ENCODE results near the gene TBC1D4.

The TBC1D4 gene

GRCh38 chr13:75415171-75415570 lies 66.8 kb downstream of the TBC1D4 start:
- H2BK5ac ChIP-seq (ENCODE audit: low read depth, low read length, poor library complexity) = no peak overlapping the region
- no peak overlapping the region for H4K12ac ChIP-seq (ENCODE audit: low read depth, low read length)
- no peaks in the 10 kb centered on the region for H3K79me1 ChIP-seq (ENCODE audit: low read length)
- H3K4me1 ChIP-seq (ENCODE audit: control insufficient read depth in 1 of 2, insufficient read depth in 2 of 2, low read length in 2 of 2) = no peaks in the 10 kb centered on the region
- no CpG with 5 or more reads among the region's 2 CpGs for WGBS (ENCODE audit: extremely low coverage, insufficient coverage, insufficient read length)
- H3K9ac ChIP-seq (ENCODE audit: low read length) = no peak overlapping the region
- no peak overlapping the region for H4K8ac ChIP-seq (ENCODE audit: low read depth, low read length)
- H3K27ac ChIP-seq (ENCODE audit: low read depth, low read length) = no peak overlapping the region
- no peak overlapping the region for H3K14ac ChIP-seq (ENCODE audit: low read length)
- H3K23ac ChIP-seq (ENCODE audit: low read length) = no peak overlapping the region
- no peak overlapping the region for H2AFZ ChIP-seq (ENCODE audit: insufficient read depth, low read length, poor library complexity)
- no peak overlapping the region for H3K4me3 ChIP-seq (ENCODE audit: low read depth, low read length)
- H3K18ac ChIP-seq (ENCODE audit: low read length) = no peak overlapping the region
- H3K4me2 ChIP-seq (ENCODE audit: low read length) = no peak overlapping the region
- no peaks in the 10 kb centered on the region for H3K36me3 ChIP-seq (ENCODE audit: control insufficient read depth in 1 of 2, insufficient read depth in 2 of 2, low read length in 2 of 2)
- no peak overlapping the region for H2BK120ac ChIP-seq (ENCODE audit: insufficient read depth, low read length, poor library complexity)
- H3K27me3 ChIP-seq (ENCODE audit: insufficient read depth, low read length) = no peaks in the 10 kb centered on the region
- DNase-seq = no peak
- no peak overlapping the region for H3K4ac ChIP-seq (ENCODE audit: low read depth, low read length)
- H3K79me2 ChIP-seq (ENCODE audit: control insufficient read depth, insufficient read depth, low read length, poor library complexity) = no peaks in the 10 kb centered on the region
- H4K91ac ChIP-seq (ENCODE audit: low read depth, low read length) = no peak overlapping the region
- H3K9me3 ChIP-seq (ENCODE audit: insufficient read depth, low read depth, low read length) = no peaks in the 10 kb centered on the region
- H2BK12ac ChIP-seq (ENCODE audit: low read length) = no peak overlapping the region
- H2AK5ac ChIP-seq (ENCODE audit: low read length) = no peak overlapping the region

DNA sequence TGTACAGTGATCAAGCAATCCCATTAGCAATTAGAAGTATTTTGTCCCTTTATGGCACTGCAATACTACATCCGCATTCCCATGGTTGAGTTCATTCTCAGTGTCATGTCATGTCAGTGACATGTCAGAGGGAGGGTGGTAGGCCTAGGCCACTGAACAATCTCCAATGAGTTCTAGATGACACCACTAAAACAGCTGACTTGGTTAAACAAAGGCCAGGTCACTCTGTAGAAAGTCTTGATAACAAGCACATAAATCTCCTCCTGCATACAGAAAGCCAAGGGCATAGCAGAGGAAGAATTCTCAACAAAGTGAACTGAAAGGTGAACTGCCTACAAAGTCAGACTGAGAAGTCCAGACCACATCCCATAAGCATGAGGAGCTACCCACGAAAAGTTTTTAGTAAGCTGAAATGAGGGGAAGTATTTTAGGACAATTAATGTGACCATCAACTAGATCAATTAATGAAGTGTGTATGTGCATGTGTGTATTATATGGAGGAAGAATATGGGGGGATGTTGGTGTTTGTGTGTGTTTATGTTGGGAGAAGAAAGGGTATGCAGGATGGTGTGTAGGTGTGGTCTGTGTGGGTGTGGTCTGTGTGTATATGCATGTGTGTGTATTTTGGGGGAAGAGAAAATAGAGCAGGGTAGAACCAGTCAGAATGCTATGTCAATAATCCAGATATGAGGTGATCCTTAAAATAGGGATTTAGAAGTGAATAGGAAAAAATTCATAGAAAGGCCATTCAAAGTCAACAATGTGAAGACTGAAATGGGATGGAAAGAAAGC lies 67.7 kb downstream of the TBC1D4 start:
- Histone ChIP-seq H4K12ac (ENCODE audit: low read depth, low read length) (no peak overlapping the region), H3K79me2 (ENCODE audit: control insufficient read depth, insufficient read depth, low read length, poor library complexity) (no peaks in the 10 kb centered on the region), H3K9me3 (ENCODE audit: insufficient read depth, low read depth, low read length) (no peaks in the 10 kb centered on the region), H3K4me1 (ENCODE audit: control insufficient read depth in 1 of 2, insufficient read depth in 2 of 2, low read length in 2 of 2) (no peaks in the 10 kb centered on the region), H3K27me3 (ENCODE audit: insufficient read depth, low read length) (no peaks in the 10 kb centered on the region), H3K79me1 (ENCODE audit: low read length) (no peaks in the 10 kb centered on the region), H3K4me2 (ENCODE audit: low read length) (no peak overlapping the region), H4K91ac (ENCODE audit: low read depth, low read length) (no peak overlapping the region), H2BK120ac (ENCODE audit: insufficient read depth, low read length, poor library complexity) (no peak overlapping the region), H3K4ac (ENCODE audit: low read depth, low read length) (no peak overlapping the region), H3K14ac (ENCODE audit: low read length) (no peak overlapping the region), H3K4me3 (ENCODE audit: low read depth, low read length) (no peak overlapping the region), H4K8ac (ENCODE audit: low read depth, low read length) (no peak overlapping the region), H3K23ac (ENCODE audit: low read length) (no peak overlapping the region), H3K18ac (ENCODE audit: low read length) (no peak overlapping the region), H2BK12ac (ENCODE audit: low read length) (no peak overlapping the region), H3K36me3 (ENCODE audit: control insufficient read depth in 1 of 2, insufficient read depth in 2 of 2, low read length in 2 of 2) (no peaks in the 10 kb centered on the region), H3K9ac (ENCODE audit: low read length) (no peak overlapping the region), H3K27ac (ENCODE audit: low read depth, low read length) (no peak overlapping the region), H2BK5ac (ENCODE audit: low read depth, low read length, poor library complexity) (no peak overlapping the region), H2AK5ac (ENCODE audit: low read length) (no peak overlapping the region), H2AFZ (ENCODE audit: insufficient read depth, low read length, poor library complexity) (no peak overlapping the region)
- no CpG with 5 or more reads among the region's 2 CpGs for WGBS (ENCODE audit: extremely low coverage, insufficient coverage, insufficient read length)
- no peak for DNase-seq

DNA sequence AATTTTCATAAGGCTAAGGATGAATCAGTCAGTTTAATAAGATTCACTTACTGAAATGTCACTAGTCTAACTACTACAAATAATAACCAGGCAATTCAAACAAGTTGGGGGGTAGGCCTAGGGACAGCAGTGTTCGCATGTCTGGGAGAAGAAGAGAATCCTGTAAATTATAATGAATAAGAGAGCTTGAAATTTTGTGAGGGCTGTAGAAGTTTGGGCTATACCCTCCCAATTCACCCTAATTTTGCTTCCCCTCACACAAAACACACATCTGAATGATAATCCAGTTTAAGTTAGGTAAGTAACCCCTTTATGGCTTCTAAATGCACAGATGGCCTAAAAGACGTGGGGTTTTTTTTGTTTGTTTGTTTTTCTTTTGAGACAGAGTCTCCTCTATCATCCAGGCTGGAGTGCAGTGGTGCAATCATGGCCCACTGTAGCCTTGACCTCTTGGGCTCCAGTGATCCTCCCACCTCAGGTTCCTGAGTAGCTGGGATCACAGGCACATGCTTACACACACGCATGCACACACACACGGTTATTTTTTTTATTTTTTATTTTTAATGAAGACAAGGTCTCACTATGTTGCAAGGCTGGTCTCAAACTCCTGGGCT lies 69.9 kb downstream of the TBC1D4 start:
- no peaks in the 10 kb centered on the region for H3K4me1 ChIP-seq (ENCODE audit: control insufficient read depth in 1 of 2, insufficient read depth in 2 of 2, low read length in 2 of 2)
- WGBS (ENCODE audit: extremely low coverage, insufficient coverage, insufficient read length) = no CpG with 5 or more reads among the region's 4 CpGs

DNA sequence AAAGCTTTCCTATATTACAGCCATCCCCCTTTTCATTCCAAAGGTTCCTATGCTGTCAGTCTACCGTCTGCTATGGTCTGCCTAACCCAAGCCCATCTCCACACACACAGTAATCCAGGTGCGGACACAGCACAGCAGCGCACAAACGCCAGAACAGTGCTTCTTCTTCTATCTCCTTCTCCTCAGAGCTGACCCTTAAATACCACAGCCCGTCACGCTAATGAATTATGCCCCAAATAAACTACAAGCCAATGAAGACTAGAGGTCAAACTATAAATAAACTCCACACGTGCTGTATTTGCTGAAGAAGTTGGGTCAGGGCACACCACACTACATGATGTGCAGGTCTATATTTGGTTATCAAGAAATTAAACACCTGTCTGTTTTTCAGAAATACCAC lies 71.8 kb downstream of the TBC1D4 start:
- no peak overlapping the region for H2BK120ac ChIP-seq (ENCODE audit: insufficient read depth, low read length, poor library complexity)
- no peak overlapping the region for H2AFZ ChIP-seq (ENCODE audit: insufficient read depth, low read length, poor library complexity)
- H3K79me1 ChIP-seq (ENCODE audit: low read length) = no peaks in the 10 kb centered on the region
- H2BK5ac ChIP-seq (ENCODE audit: low read depth, low read length, poor library complexity) = no peak overlapping the region
- no peak for DNase-seq
- H4K12ac ChIP-seq (ENCODE audit: low read depth, low read length) = no peak overlapping the region
- no peak overlapping the region for H3K23ac ChIP-seq (ENCODE audit: low read length)
- H3K14ac ChIP-seq (ENCODE audit: low read length) = no peak overlapping the region
- H3K18ac ChIP-seq (ENCODE audit: low read length) = no peak overlapping the region
- no peaks in the 10 kb centered on the region for H3K9me3 ChIP-seq (ENCODE audit: insufficient read depth, low read depth, low read length)
- H4K8ac ChIP-seq (ENCODE audit: low read depth, low read length) = no peak overlapping the region
- no peak overlapping the region for H3K4me2 ChIP-seq (ENCODE audit: low read length)
- H3K9ac ChIP-seq (ENCODE audit: low read length) = no peak overlapping the region
- H3K4ac ChIP-seq (ENCODE audit: low read depth, low read length) = no peak overlapping the region
- H3K4me3 ChIP-seq (ENCODE audit: low read depth, low read length) = no peak overlapping the region
- H3K27me3 ChIP-seq (ENCODE audit: insufficient read depth, low read length) = no peaks in the 10 kb centered on the region
- no CpG with 5 or more reads among the region's 7 CpGs for WGBS (ENCODE audit: extremely low coverage, insufficient coverage, insufficient read length)
- H2AK5ac ChIP-seq (ENCODE audit: low read length) = no peak overlapping the region
- H3K4me1 ChIP-seq (ENCODE audit: control insufficient read depth in 1 of 2, insufficient read depth in 2 of 2, low read length in 2 of 2) = no peaks in the 10 kb centered on the region
- no peaks in the 10 kb centered on the region for H3K36me3 ChIP-seq (ENCODE audit: control insufficient read depth in 1 of 2, insufficient read depth in 2 of 2, low read length in 2 of 2)
- no peak overlapping the region for H3K27ac ChIP-seq (ENCODE audit: low read depth, low read length)
- H4K91ac ChIP-seq (ENCODE audit: low read depth, low read length) = no peak overlapping the region
- no peak overlapping the region for H2BK12ac ChIP-seq (ENCODE audit: low read length)
- H3K79me2 ChIP-seq (ENCODE audit: control insufficient read depth, insufficient read depth, low read length, poor library complexity) = no peaks in the 10 kb centered on the region

More for the DNA sequence above, 69.9 kb downstream of the TBC1D4 start:
- Histone ChIP-seq H3K27ac (ENCODE audit: low read depth, low read length) (no peak overlapping the region), H2BK120ac (ENCODE audit: insufficient read depth, low read length, poor library complexity) (no peak overlapping the region), H3K9me3 (ENCODE audit: insufficient read depth, low read depth, low read length) (no peaks in the 10 kb centered on the region), H3K79me1 (ENCODE audit: low read length) (no peaks in the 10 kb centered on the region), H3K79me2 (ENCODE audit: control insufficient read depth, insufficient read depth, low read length, poor library complexity) (no peaks in the 10 kb centered on the region), H3K27me3 (ENCODE audit: insufficient read depth, low read length) (no peaks in the 10 kb centered on the region), H2AFZ (ENCODE audit: insufficient read depth, low read length, poor library complexity) (no peak overlapping the region), H3K4me3 (ENCODE audit: low read depth, low read length) (no peak overlapping the region), H3K36me3 (ENCODE audit: control insufficient read depth in 1 of 2, insufficient read depth in 2 of 2, low read length in 2 of 2) (no peaks in the 10 kb centered on the region), H2AK5ac (ENCODE audit: low read length) (no peak overlapping the region), H3K18ac (ENCODE audit: low read length) (no peak overlapping the region), H3K4ac (ENCODE audit: low read depth, low read length) (no peak overlapping the region), H4K8ac (ENCODE audit: low read depth, low read length) (no peak overlapping the region), H4K12ac (ENCODE audit: low read depth, low read length) (no peak overlapping the region), H2BK12ac (ENCODE audit: low read length) (no peak overlapping the region), H4K91ac (ENCODE audit: low read depth, low read length) (no peak overlapping the region), H3K23ac (ENCODE audit: low read length) (no peak overlapping the region), H3K4me2 (ENCODE audit: low read length) (no peak overlapping the region), H3K9ac (ENCODE audit: low read length) (no peak overlapping the region), H2BK5ac (ENCODE audit: low read depth, low read length, poor library complexity) (no peak overlapping the region), H3K14ac (ENCODE audit: low read length) (no peak overlapping the region)
- DNase-seq = no peak
